Activated T-helper 1 cell treated with anti-CD3 and anti-CD28 coated beads, Interleukin-2, amount 50 U/mL, for 16 hours (primary cell): ENCODE data around the gene VAMP3.

Source experiments
- DNase-seq, 2 donors: peaks; one replicate each; pipeline ENCODE4 v3.0.0-alpha.2; 2020; ENCODE audit warnings: low read depth in 1 of 2, low spot score in 1 of 2

Gene VAMP3

GRCh38 chr1:7770997-7771822, at the start of gene VAMP3:
TSS of gene VAMP3 (plus strand) at chr1:7771296. CDS start at chr1:7771384, 88 bp downstream.
- DNase-seq, result peak; percentile 81 to 86

- no peak for DNase-seq
These were observed 49.0 kb upstream of the VAMP3 start for GRCh38 chr1:7721940-7722669.

GRCh38 chr1:7722670-7723012, 48.5 kb upstream of the VAMP3 start:
- DNase-seq, result no peak

- no peak for DNase-seq
These were observed 44.5 kb upstream of the VAMP3 start for GRCh38 chr1:7726623-7727022.

GRCh38 chr1:7727809-7728471, 43.2 kb upstream of the VAMP3 start:
- no peak for DNase-seq

- DNase-seq, result no peak
These were observed 41.3 kb upstream of the VAMP3 start for GRCh38 chr1:7729761-7730160.

- DNase-seq, result no peak
These were observed 38.8 kb upstream of the VAMP3 start for GRCh38 chr1:7732331-7732730.

GRCh38 chr1:7733276-7733675, 37.8 kb upstream of the VAMP3 start:
- DNase-seq, result no peak

- DNase-seq, result no peak
These were observed 33.1 kb upstream of the VAMP3 start for GRCh38 chr1:7738044-7738443.

GRCh38 chr1:7743346-7743745, 27.8 kb upstream of the VAMP3 start:
- DNase-seq, result no peak

- DNase-seq, result no peak
These were observed 26.2 kb upstream of the VAMP3 start for GRCh38 chr1:7744882-7745281.

GRCh38 chr1:7745783-7746182, 25.3 kb upstream of the VAMP3 start:
- no peak for DNase-seq

- DNase-seq, result no peak
These were observed 23.5 kb upstream of the VAMP3 start for GRCh38 chr1:7747605-7748004.

- no peak for DNase-seq
These were observed 22.0 kb upstream of the VAMP3 start for GRCh38 chr1:7749126-7749525.

GRCh38 chr1:7751174-7751573, 19.9 kb upstream of the VAMP3 start:
- DNase-seq, result no peak

GRCh38 chr1:7752512-7753417, 18.3 kb upstream of the VAMP3 start:
- no peak for DNase-seq

GRCh38 chr1:7753641-7754040, 17.5 kb upstream of the VAMP3 start:
- DNase-seq, result no peak

- no peak for DNase-seq
These were observed 16.9 kb upstream of the VAMP3 start for GRCh38 chr1:7754234-7754633.

- no peak for DNase-seq
These were observed 15.6 kb upstream of the VAMP3 start for GRCh38 chr1:7755448-7755847.

GRCh38 chr1:7760245-7760644, 10.9 kb upstream of the VAMP3 start:
- DNase-seq, result no peak

GRCh38 chr1:7761103-7761502, 10.0 kb upstream of the VAMP3 start:
- no peak for DNase-seq
